Activated CD8-positive, alpha-beta memory T cell treated with anti-CD3 and anti-CD28 coated beads, Interleukin-2, amount 50 U/mL, for 1 hour (primary cell): ENCODE data around the gene CCDC177.

Experiments used
- DNase-seq: peaks from one replicate; pipeline ENCODE4 v3.0.0-alpha.2; 2020; ENCODE audit errors: extremely low read depth

CCDC177 gene

GRCh38 chr14:69567563-69567962 is 7.1 kb downstream of the CCDC177 start:
- DNase-seq, result no peak

- DNase-seq, result no peak
Observed at GRCh38 chr14:69561893-69562292, 12.8 kb downstream of the CCDC177 start.

GRCh38 chr14:69560826-69561225 is 13.8 kb downstream of the CCDC177 start:
- DNase-seq, result no peak

- no peak for DNase-seq
Observed at GRCh38 chr14:69559581-69560011, 15.1 kb downstream of the CCDC177 start.

GRCh38 chr14:69558774-69559173 is 15.9 kb downstream of the CCDC177 start:
- no peak for DNase-seq

GRCh38 chr14:69554500-69554899 is 20.2 kb downstream of the CCDC177 start:
- no peak for DNase-seq

- DNase-seq, result no peak
Observed at GRCh38 chr14:69553252-69553651, 21.4 kb downstream of the CCDC177 start.

GRCh38 chr14:69551511-69551910 is 23.2 kb downstream of the CCDC177 start:
- DNase-seq, result no peak

- no peak for DNase-seq
Observed at GRCh38 chr14:69548566-69548965, 26.1 kb downstream of the CCDC177 start.

GRCh38 chr14:69547701-69548348 is 26.8 kb downstream of the CCDC177 start:
- no peak for DNase-seq

- no peak for DNase-seq
Observed at GRCh38 chr14:69543341-69544115, 31.1 kb downstream of the CCDC177 start.

- DNase-seq, result no peak
Observed at GRCh38 chr14:69542311-69542710, 32.4 kb downstream of the CCDC177 start.

- no peak for DNase-seq
Observed at GRCh38 chr14:69540654-69541335, 33.9 kb downstream of the CCDC177 start.

- no peak for DNase-seq
Observed at GRCh38 chr14:69539631-69540410, 34.9 kb downstream of the CCDC177 start.

- no peak for DNase-seq
Observed at GRCh38 chr14:69538766-69539165, 35.9 kb downstream of the CCDC177 start.

GRCh38 chr14:69537900-69538299 is 36.8 kb downstream of the CCDC177 start:
- DNase-seq, result no peak

- no peak for DNase-seq
Observed at GRCh38 chr14:69536971-69537370, 37.7 kb downstream of the CCDC177 start.

- no peak for DNase-seq
Observed at GRCh38 chr14:69535230-69535848, 39.3 kb downstream of the CCDC177 start.

- DNase-seq, result no peak
Observed at GRCh38 chr14:69532561-69533340, 41.9 kb downstream of the CCDC177 start.

- DNase-seq, result no peak
Observed at GRCh38 chr14:69531135-69531534, 43.5 kb downstream of the CCDC177 start.

- no peak for DNase-seq
Observed at GRCh38 chr14:69530095-69530494, 44.6 kb downstream of the CCDC177 start.
